Right ventricle myocardium superior (tissue), 1 donor: ENCODE data around the gene TUSC7. TPM values are rescaled to one million over a fixed set of nuclear protein-coding genes. Genes with fewer than 3 reads are reported as not detected.

Experiments used
- ATAC-seq: fragments of 200-7000 bp; cut with Tn5 transposase; one replicate; pipeline ENCODE4 v1.9.1; 2020; ENCODE audit warnings: mild to moderate bottlenecking; ENCODE audit not compliant: poor library complexity
- DNase-seq: peaks from one replicate; pipeline ENCODE4 v3.0.0-alpha.2; 2020
- intact Hi-C: fragments of 100-400 bp; cut with DNase I; formaldehyde crosslinking; loops from one replicate; pipeline ENCODE4 v1.11.2; 2022
- long read RNA-seq: library from polyadenylated mRNA; unstranded; transcript quantifications from one replicate; pipeline ENCODE4 v2.0.0, GENCODE V29; 2021
- total RNA-seq: library from RNA; stranded (reverse); fragmentation: NEBNext Ultra II Directional; extraction: Animal tissue kit (Norgen Biotek cat#: 25700); gene quantifications from one replicate; pipeline ENCODE4 v1.2.1, GENCODE V29; 2021
- donor health status: DM: no; HTN: yes; CAD: no; lungs with severe emphysema.

TUSC7 gene
- total RNA-seq: not detected
- long read RNA-seq: 0 reads

GRCh38 chr3:116709479-116709878 lies at the start of gene TUSC7:
TSS of gene TUSC7 (plus strand) at chr3:116709779.
- intact Hi-C loops: no loop called here
- ATAC-seq: no peak
- no peak for DNase-seq

GRCh38 chr3:116661196-116661595 lies 48.4 kb upstream of the TUSC7 start:
- DNase-seq (no peak), ATAC-seq (no peak)
- intact Hi-C loops: no loop called here

DNA sequence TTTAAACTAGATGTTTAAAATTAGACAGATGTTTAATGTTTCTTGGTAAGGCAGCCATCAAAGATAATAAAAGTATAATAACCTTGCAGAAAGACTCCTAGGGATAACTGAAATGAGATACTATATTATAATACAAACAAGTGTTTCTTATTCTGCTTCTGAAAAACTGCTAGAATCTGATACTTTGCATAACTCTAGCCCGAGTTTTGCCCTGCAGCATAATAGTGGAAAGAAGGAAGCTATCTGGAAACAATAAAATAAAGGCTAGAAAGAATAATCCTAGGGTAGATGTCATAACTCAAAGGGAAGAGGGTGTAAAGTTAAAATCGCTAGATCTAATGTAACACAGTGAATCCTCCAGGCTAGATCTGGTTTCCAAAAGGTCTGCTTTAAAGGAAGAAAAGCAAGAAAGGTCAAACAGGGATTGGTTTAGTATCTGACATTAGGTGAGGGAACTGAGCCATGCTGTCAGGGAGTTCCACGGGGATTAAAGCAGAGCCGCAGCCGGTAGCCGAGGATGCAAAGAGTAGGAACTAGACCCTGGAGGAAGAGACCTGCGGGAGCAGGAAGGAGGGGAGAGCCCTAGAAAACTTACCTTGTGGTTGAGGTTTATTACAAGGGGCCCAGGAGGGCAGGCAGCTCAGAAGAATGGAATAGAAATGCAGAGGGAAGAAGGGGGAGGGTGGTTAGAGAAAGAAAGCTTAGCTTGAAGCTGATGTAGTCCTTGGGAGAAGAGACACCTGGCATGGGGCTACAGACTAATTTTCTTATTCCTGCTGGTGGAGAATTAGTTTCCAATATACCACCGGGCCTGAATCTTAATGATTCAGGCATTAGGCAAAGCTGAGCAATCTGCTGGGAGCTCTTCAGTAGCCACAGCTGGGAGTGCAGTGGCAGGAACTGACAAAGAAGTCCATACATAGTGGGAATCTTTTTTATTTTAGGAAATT lies 46.1 kb upstream of the TUSC7 start:
- ATAC-seq: no peak
- intact Hi-C loops: no loop called here
- no peak for DNase-seq

DNA sequence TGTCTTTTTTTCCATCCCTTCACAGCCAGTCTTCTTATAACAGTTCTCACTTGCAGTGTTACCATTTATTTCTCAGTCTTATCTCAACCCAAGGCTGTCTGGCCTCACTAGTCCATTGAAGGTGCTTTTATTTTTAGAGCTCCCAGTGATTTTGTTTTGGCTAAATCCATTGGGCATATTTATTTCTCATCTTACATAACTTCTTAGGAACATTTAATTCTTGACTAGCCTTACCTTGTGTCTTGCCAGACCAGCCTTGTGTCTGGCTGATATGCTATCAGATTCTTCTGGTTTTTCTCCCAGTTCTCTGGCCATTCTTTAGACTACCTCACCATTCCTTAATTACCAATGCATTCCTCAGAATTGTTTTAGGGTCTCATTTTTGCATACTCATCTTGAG lies 42.3 kb upstream of the TUSC7 start:
- intact Hi-C loops: no loop called here
- ATAC-seq: no peak

DNA sequence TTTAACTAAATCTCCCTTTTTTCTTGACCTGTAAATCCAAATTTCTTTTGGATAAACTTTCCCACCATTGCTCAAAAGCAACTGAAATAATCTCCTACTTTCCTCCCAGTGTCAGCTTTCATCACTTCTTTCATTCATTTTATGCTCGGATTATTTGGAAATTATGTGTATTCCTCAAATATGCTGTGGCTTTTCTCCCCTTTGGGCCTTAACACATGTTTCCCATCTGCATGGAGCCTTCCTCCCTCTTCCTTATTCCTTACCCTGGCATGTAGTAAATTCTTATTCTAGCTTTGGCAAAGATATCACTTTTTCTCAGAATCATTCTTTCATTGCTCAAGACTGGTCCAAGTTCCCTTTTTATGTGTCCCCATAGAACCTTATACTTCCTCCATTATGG lies 41.8 kb upstream of the TUSC7 start:
- no peak for DNase-seq
- intact Hi-C loops: no loop called here
- peak; percentile 31 for ATAC-seq

More for the DNA sequence above, 42.3 kb upstream of the TUSC7 start:
- no peak for DNase-seq

- intact Hi-C loops: no loop called here
- no peak for ATAC-seq
- DNase-seq: no peak
Measured at GRCh38 chr3:116669576-116669975, 40.0 kb upstream of the TUSC7 start.

DNA sequence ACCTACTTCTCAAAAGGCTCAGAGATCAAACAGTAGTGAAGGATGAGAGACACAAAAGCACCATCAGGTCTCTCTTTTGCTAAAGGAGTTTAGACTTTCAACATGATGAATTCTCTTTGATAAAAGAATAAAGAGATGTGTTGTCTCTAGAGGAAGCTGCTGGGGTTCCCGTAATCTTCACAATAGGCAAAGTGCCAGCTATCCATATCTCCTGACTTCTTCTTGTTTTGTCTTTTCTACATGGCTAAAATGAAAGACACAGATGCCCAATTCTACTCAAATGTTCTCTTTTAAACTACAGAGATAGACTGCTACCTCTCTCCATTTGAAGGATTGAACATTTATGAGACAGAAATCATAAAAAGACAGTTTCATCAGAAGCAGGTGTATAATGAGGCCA lies 38.4 kb upstream of the TUSC7 start:
- intact Hi-C loops: no loop called here
- ATAC-seq (no peak), DNase-seq (no peak)

DNA sequence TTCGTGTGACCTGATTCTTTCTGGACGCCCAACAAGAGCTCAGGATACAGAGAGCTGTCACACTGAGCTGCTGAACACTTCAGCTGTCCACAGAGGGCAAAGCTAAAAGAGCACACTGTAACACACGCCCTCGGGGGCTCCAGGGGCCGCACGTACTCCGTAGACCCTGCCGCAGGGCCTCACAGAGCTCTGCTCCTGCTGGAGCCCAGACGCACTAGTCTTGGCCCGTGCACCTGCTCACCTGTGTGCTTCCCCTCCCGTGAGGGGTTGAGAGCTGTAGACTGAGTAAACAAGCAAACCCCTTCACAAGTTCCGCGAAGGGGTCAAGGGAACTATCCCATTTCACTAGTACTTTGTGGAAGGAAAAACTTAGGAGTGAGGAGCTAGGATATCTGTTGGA lies 30.7 kb upstream of the TUSC7 start:
- DNase-seq: no peak
- intact Hi-C loops: no loop called here
- ATAC-seq: no peak

DNA sequence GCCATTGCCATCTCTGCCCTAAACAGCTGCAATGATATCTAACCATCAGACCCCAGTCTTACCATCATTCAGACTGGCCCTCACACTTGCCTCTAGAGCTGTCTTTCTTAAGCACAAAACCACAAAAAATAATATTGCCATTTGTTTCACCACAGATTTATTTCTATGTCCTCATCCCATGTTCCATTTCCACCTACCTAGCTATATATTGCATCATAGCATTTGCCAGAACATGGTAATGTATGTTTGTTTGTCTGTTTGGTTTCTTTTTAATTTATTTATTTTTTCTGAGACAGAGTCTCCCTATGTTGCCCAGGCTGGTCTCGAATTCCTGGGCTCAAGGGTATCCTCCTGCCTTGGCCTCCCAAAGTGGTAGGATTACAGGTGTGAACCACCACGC lies 18.5 kb upstream of the TUSC7 start:
- no peak for ATAC-seq
- intact Hi-C loops: no loop called here
- no peak for DNase-seq

DNA sequence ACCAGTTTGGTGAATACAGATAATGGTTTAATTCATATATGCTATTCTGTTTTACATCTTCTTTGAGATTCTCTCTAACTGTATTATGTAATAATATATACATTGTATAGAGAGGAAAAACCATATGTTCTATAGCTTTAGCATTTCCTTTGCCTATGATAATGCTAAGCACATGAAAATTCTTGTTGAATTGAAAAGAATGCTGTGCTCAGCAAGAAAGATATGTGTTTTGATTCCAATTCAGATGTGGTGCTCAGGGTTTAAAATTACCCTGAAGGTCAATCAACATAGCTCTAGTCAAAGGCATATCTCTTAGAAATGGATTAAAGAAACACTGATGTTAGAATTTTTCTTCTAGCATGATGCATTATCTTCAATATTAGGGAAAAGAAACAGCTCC lies 8.5 kb upstream of the TUSC7 start:
- DNase-seq: no peak
- ATAC-seq: no peak
- intact Hi-C loops: no loop called here

DNA sequence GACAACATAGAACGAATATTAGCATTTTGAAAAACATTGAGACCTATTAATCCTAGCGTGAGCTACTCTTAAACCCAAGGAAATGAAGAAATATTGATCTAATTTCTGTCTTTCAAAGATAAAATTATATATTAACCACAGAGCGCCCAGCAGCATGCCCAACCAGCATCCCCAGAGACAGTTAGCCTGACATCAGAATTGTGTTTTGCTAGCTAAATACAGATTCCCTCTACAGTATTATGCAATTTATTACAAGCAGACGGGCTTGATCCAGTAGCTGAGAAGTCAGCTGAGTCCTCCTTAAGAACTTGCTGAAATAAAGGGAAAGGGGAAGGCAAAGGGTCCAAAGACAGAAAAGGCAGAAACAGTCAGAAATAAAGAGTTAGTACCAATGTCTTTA lies 7.2 kb upstream of the TUSC7 start:
- ATAC-seq (no peak), DNase-seq (no peak)
- intact Hi-C loops: no loop called here

- ATAC-seq (no peak), DNase-seq (no peak)
- intact Hi-C loops: no loop called here
Measured at GRCh38 chr3:116707531-116707930, 2.0 kb upstream of the TUSC7 start.

GRCh38 chr3:116716490-116716889 lies 6.9 kb downstream of the TUSC7 start:
- ATAC-seq (no peak), DNase-seq (no peak)
- intact Hi-C loops: no loop called here

- no peak for DNase-seq
- no peak for ATAC-seq
- intact Hi-C loops: no loop called here
Measured at GRCh38 chr3:116717566-116717965, 8.0 kb downstream of the TUSC7 start.

GRCh38 chr3:116728454-116728853 lies 18.9 kb downstream of the TUSC7 start:
- intact Hi-C loops: no loop called here
- ATAC-seq (no peak), DNase-seq (no peak)

- no peak for DNase-seq
- ATAC-seq: no peak
- intact Hi-C loops: no loop called here
Measured at GRCh38 chr3:116734243-116734642, 24.7 kb downstream of the TUSC7 start.

DNA sequence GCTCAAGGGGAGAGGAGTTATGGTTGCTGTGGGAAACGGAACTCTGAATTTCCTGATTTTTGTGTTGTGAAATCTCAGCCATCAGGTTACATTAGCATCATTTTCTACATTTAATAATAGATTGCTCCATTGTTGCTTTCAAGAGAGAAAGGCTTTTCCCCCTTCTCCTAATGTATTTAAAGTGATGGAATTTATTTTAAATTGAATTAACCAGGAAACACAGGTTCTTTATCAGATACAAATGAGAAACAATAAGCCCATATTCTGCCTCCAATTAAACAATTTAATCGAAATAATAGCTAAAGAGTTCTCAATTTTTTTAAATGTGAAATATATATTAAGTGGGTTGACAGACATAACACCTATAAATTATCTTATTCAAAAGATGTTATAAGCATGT lies 30.1 kb downstream of the TUSC7 start:
- DNase-seq (no peak), ATAC-seq (no peak)
- intact Hi-C loops: no loop called here

DNA sequence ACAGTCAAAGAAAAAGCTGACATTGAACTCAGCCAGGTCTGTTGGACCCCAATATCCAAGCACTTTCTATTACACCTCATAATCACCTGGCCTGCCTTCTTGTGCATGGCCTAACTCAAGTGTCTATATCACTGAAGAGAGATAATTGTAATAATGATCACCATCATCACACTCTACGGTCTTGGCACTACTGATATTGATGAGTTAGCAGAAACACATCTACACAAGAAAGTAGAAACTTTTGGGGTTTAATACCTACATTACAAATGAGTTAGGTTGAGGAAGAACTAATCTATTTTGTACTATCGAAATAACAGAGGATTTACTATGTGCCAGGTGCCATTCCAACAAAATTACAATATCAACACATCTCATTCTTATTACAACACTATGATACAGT lies 30.7 kb downstream of the TUSC7 start:
- DNase-seq (no peak), ATAC-seq (no peak)
- intact Hi-C loops: no loop called here

DNA sequence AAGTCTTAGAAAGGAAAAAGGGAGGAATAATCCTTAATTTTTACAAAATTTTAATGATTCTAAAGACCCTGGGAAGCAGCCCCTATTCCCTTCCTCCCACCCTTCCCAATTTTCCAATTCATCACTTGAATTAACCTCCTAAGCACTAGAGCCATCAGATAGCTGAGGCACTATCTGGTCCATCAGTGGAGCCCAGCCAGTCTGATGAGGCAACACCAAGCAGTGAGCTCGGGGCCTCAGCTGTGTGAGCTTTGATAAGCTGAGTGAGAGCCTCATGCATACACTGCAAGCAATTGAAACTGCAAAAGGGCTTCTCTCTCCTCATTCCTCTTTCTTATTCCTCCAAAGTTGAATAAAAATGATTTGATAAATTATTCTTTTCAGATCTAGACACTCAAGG lies 31.9 kb downstream of the TUSC7 start:
- intact Hi-C loops: no loop called here
- ATAC-seq (no peak), DNase-seq (no peak)

DNA sequence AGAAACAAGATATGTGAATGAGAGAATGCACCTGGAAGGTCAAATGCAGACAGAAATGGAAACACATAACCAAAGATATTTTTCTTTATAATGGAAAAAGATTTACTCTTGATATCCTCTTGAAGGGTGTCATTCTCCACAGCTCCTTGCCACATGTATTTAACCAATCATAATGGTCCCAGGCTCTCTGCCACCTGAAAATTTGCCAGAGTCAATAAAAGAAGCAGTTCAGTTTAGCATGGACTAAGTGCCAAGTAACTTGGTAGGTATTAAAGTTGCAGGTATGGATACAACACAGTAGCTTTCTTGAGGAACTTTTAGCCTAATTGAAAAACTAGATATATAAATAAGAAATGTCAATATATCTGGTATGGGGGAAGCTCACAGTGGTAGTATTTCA lies 33.5 kb downstream of the TUSC7 start:
- DNase-seq: no peak
- no peak for ATAC-seq
- intact Hi-C loops: no loop called here

DNA sequence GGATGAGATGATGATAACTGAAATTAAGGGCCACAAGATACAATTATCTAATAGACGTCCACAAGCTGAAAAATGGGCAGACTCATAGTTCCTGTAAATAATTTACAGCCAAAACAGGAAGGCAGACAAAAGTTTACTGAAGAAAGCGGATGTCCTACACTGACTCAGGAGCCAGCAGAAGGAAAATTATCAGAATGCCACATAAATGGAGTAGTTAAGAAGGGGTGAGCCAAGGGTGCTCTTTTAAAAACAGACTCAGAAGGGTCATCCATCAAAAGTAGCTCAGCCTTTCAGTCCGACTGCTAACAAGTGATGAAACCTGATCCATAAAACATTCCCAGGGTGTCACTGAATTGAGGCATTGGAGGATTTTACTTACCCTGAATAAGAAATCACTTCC lies 39.8 kb downstream of the TUSC7 start:
- intact Hi-C loops: no loop called here

More for the DNA sequence above, 39.8 kb downstream of the TUSC7 start:
- DNase-seq (no peak), ATAC-seq (no peak)
